GM19025 (cell line): ENCODE data around the gene GDF2.

ENCODE experiments used
- ATAC-seq: cut with Tn5 transposase; IDR thresholded peaks from one replicate; pipeline ENCODE4 v1.9.1; 2021; ENCODE audit warnings: mild to moderate bottlenecking, low read depth, moderate library complexity; ENCODE audit not compliant: unreplicated experiment

Gene GDF2

GRCh38 chr10:47366181-47366631, 44.0 kb downstream of the GDF2 start:
- ATAC-seq: no peak

- no peak for ATAC-seq
These were observed 44.6 kb downstream of the GDF2 start for GRCh38 chr10:47366731-47367460.

- ATAC-seq: no peak
These were observed 45.4 kb downstream of the GDF2 start for GRCh38 chr10:47367646-47368045.

GRCh38 chr10:47368431-47369180, 46.4 kb downstream of the GDF2 start:
- no peak for ATAC-seq

- no peak for ATAC-seq
These were observed 47.1 kb downstream of the GDF2 start for GRCh38 chr10:47369251-47369894.

GRCh38 chr10:47370015-47370767, 47.9 kb downstream of the GDF2 start:
- ATAC-seq: no peak

- ATAC-seq: no peak
These were observed 48.6 kb downstream of the GDF2 start for GRCh38 chr10:47370878-47371277.

- ATAC-seq: no peak
These were observed 49.6 kb downstream of the GDF2 start for GRCh38 chr10:47371629-47372485.

- no peak for ATAC-seq
These were observed 50.5 kb downstream of the GDF2 start for GRCh38 chr10:47372726-47373125.

- no peak for ATAC-seq
These were observed 52.6 kb downstream of the GDF2 start for GRCh38 chr10:47374611-47375536.

GRCh38 chr10:47376522-47377220, 54.4 kb downstream of the GDF2 start:
- no peak for ATAC-seq
